Small intestine (tissue), 7 donors: Measurements from ENCODE around the gene WDTC1. TPM values are rescaled to one million over a fixed set of nuclear protein-coding genes. Genes with fewer than 3 reads are reported as not detected.
A peak's percentile ranks its signal among the peaks of the same experiment; 100 is the strongest.

Experiments
- DNase-seq, 2 donors: peaks; one replicate each; pipeline versions ENCODE4 v3.0.0 to v3.0.0-alpha.2; 2013
- FAIRE-seq: peaks from 2 replicates; lab custom pipeline; 2012; peaks lifted over from hg19 to GRCh38; lab: Jason Lieb, UNC
- H3K27ac ChIP-seq, 3 donors: one replicate each; pipeline ENCODE4 v1.5.1; 2013; ENCODE audit warnings: low read length in 2 of 3, mild to moderate bottlenecking in 2 of 3, control low read depth in 1 of 3, inconsistent platforms in 1 of 3, low read depth in 1 of 3, moderate library complexity in 1 of 3
- H3K27me3 ChIP-seq, 3 donors: one replicate each; pipeline ENCODE4 v1.6.1; 2013; ENCODE audit warnings: low read length in 3 of 3, inconsistent platforms in 1 of 3; ENCODE audit not compliant: control insufficient read depth in 3 of 3, insufficient read depth in 3 of 3
- H3K36me3 ChIP-seq, 3 donors: one replicate each; pipeline ENCODE4 v1.6.1; 2013; ENCODE audit warnings: low read length in 3 of 3, inconsistent platforms in 1 of 3, low read depth in 1 of 3, mild to moderate bottlenecking in 1 of 3, moderate library complexity in 1 of 3; ENCODE audit not compliant: control insufficient read depth in 3 of 3, insufficient read depth in 2 of 3
- H3K4me1 ChIP-seq, 3 donors: one replicate each; pipeline ENCODE4 v1.6.1; 2013; ENCODE audit warnings: low read length in 2 of 3, inconsistent platforms in 1 of 3, low read depth in 1 of 3, mild to moderate bottlenecking in 1 of 3, moderate library complexity in 1 of 3; ENCODE audit not compliant: control insufficient read depth in 3 of 3, insufficient read depth in 2 of 3
- H3K4me3 ChIP-seq, 3 donors: one replicate each; pipeline ENCODE4 v1.5.1; 2013; ENCODE audit warnings: low read length in 3 of 3, control low read depth in 1 of 3, inconsistent platforms in 1 of 3, low read depth in 1 of 3, mild to moderate bottlenecking in 1 of 3, moderate library complexity in 1 of 3
- H3K9me3 ChIP-seq, 2 donors: one replicate each; pipeline ENCODE4 v1.6.1; 2013; ENCODE audit warnings: low read depth in 1 of 2, low read length in 1 of 2; ENCODE audit not compliant: control insufficient read depth in 2 of 2, insufficient read depth in 1 of 2
- WGBS, 3 donors: extraction: QIAGEN DNeasy Blood & Tissue Kit; methylation state at CpG; one replicate each; pipeline ENCODE4 v1.1.7; 2013; 5-methylcytosine and 5-hydroxymethylcytosine counted together
- polyA plus RNA-seq, 4 donors: library from polyadenylated mRNA; stranded (reverse) in 3 of 4; unstranded in 1 of 4; fragments of 200-250 nt in 3 of 4; fragments of 120-200 nt in 1 of 4; gene quantifications; one replicate each; pipeline versions ENCODE4 v1.2.1 to v1.2.3, GENCODE V29; 2013
- donor health status: healthy with polysubstance abuse.
- donor health status: control.
- donor health status: control.
- donor health status: Bipolar disorder and iron deficiency.
- donor health status: healthy.

Gene WDTC1
- polyA plus RNA-seq, 4 donors: 14.6 to 32.9 (median 18.0) TPM

DNA sequence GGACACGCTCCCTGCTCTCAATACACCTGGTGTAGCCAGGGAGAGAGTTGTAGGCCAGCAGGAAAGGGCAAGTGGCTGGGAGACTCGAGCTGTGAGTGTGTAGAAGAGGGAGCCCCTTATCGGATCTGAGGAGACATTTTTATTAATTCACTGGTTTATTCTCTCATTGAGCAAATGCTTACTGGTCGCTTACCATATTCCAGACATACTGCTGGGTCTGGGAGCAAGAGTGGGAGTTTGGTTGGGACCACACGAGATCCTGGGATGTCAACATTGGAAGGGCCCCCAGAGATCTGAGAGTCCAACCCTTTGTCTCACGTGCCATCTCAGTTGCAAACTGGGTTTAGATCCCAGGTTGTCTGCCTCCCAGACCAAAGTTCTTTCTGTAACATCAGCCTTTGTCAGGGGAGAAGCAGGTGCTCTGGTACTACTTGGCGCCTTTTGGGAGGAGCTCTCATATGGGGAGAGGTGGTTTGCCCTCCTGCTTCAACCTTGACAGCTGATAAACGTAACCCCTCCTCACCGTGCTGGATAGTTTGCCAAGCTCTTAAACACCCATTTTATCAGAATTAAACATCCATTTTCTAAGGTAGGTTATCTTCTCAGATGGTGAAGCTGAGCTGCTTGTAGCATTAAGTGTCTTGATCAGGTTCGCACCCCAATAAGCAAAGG lies 88.3 kb downstream of the WDTC1 start:
- no peak for FAIRE-seq
- DNase-seq: peak in 1 of 2 donors; percentile 63
- WGBS, 3 donors: 4 to 8% (median 5%) methylated on average over 10 of the region's 10 CpGs

DNA sequence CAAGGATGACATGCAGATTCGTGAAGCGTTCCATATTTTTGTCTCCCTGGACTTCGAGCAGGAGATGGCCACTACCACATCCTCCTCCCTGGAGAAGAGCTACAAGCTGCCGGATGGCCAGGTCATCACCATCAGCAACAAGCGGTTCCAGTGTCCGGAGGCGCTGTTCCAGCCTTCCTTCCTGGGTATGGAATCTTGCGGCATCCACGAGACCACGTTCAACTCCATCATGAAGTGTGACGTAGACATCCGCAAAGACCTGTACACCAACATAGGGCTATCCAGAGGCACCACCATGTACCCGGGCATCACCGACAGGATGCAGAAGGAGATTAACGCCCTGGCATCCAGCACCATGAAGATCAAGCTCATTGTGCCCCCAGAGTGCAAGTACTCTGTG lies 90.9 kb downstream of the WDTC1 start:
- 94 to 95% (median 94%) methylated on average over 15 of the region's 15 CpGs for WGBS, 3 donors
- FAIRE-seq (no peak), DNase-seq (no peak)
- Histone ChIP-seq H3K36me3 (peaks cover 4 to 46% (median 6%) of the 10 kb centered on the region in 3 donors), H3K27me3 (no peaks in the 10 kb centered on the region), H3K4me1 (peaks cover 0 to 9% (median 0%) of the 10 kb centered on the region in 3 donors), H3K27ac (no peak overlapping the region), H3K4me3 (no peak overlapping the region), H3K9me3 (no peaks in the 10 kb centered on the region)

More for the DNA sequence above, 88.3 kb downstream of the WDTC1 start:
- Histone ChIP-seq H3K4me1 (peaks cover 0 to 9% (median 0%) of the 10 kb centered on the region in 3 donors), H3K27ac (peak overlapping the region; percentile 68 to 98 (median 90)), H3K4me3 (peak overlapping the region; percentile 78 to 91 (median 87)), H3K9me3 (no peaks in the 10 kb centered on the region), H3K36me3 (peaks cover 4 to 32% (median 6%) of the 10 kb centered on the region in 3 donors), H3K27me3 (peaks cover 0 to 11% (median 0%) of the 10 kb centered on the region in 3 donors)

DNA sequence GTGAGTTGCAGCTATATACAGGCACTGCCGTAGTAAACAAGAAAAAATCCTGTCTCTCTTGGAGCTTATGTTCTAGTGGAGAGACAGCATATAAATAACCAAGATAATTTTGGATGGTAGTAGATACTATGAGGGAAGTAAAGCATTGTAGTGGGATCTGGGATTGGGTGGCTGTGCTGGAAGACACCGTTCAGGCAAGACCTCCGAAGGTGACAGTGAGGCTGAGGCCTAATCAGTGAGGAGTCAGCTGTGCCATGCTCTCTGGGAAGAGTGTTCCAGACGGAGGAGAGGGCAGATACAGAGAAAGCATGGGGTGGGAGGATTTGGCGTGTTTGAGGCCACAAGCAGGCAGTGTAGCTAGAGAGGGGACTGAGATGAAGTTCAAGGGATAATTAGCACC lies 93.5 kb downstream of the WDTC1 start:
- peaks cover 4 to 72% (median 6%) of the 10 kb centered on the region in 3 donors for H3K36me3 ChIP-seq
- 86 to 91% (median 90%) methylated on average over 5 of the region's 5 CpGs for WGBS, 3 donors
- DNase-seq (no peak), FAIRE-seq (no peak)
- peaks cover 0 to 9% (median 0%) of the 10 kb centered on the region in 3 donors for H3K4me1 ChIP-seq
- no peak overlapping the region for H3K27ac ChIP-seq
- no peaks in the 10 kb centered on the region for H3K9me3 ChIP-seq
- H3K4me3 ChIP-seq: no peak overlapping the region
- H3K27me3 ChIP-seq: no peaks in the 10 kb centered on the region

DNA sequence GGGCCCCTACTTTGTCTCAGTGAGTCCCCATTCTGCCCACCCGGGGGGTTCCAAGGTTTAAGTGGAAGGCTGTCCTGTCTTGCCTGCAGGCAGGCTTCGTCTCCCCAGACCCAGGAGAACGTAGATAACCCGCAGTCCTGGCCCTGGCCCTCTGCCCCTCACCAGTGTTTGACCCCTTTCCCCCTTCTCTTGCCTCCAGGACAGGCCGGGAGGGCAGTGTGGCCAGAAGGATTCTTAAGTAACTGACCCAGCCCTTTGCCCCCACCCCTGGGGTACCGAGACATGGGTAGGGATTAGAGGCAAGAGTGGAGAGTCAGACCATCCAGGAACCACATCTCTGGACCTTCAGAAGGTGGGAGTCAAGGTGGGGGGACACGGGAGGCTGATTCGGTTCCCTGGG lies 96.4 kb downstream of the WDTC1 start:
- Histone ChIP-seq H3K36me3 (peaks cover 3 to 84% (median 7%) of the 10 kb centered on the region in 3 donors), H3K4me1 (no peaks in the 10 kb centered on the region), H3K9me3 (no peaks in the 10 kb centered on the region), H3K27ac (no peak overlapping the region), H3K4me3 (no peak overlapping the region), H3K27me3 (no peaks in the 10 kb centered on the region)
- FAIRE-seq: no peak
- no peak for DNase-seq
- 80 to 83% (median 82%) methylated on average over 8 of the region's 8 CpGs for WGBS, 3 donors

DNA sequence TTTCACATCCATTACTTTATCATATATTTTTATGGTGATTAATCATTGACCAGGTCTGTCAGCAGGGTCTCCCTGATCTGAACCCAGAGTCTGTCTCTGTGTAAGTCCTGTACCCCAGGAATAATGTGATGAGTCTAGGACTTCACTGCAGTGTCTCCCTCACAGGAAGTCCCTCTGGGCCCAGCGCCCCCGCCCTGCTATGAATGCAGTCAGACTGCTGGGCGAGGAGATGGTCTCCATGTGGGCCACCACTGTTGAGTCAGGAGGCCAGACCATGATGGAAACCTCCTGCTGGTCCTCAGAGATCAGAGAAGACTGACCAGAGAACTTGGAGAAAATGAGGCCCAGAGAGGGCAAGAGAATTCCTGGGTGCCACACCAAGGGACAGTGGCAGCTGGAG lies 97.0 kb downstream of the WDTC1 start:
- 85 to 92% (median 88%) methylated on average over 3 of the region's 3 CpGs for WGBS, 3 donors
- Histone ChIP-seq H3K9me3 (no peaks in the 10 kb centered on the region), H3K27ac (no peak overlapping the region), H3K27me3 (no peaks in the 10 kb centered on the region), H3K36me3 (peaks cover 3 to 87% (median 4%) of the 10 kb centered on the region in 3 donors), H3K4me1 (no peaks in the 10 kb centered on the region), H3K4me3 (no peak overlapping the region)
- DNase-seq: no peak
- FAIRE-seq: no peak

DNA sequence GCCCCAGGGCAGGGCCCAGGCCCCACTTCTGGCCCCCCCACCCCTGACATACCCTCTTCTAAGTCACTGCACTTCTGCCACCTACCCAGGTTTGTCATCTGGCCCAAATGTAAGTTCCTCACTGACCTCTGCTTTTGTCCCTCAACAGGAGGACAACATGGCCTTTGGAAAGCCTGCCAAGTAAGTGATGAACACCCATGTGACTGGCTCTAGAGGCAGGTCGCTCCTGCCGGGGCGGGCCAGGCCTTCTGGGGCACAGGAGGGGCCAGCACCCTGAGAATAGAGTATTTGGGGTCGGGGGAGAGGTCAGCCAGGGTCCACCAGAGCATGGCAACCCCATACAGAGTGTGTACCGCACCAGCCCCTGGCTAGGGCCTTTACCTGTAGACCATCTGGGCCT lies 97.5 kb downstream of the WDTC1 start:
- 90 to 95% (median 90%) methylated on average over 5 of the region's 5 CpGs for WGBS, 3 donors
- no peak for DNase-seq
- no peaks in the 10 kb centered on the region for H3K9me3 ChIP-seq
- no peak for FAIRE-seq
- no peak overlapping the region for H3K4me3 ChIP-seq
- H3K27ac ChIP-seq: no peak overlapping the region
- peaks cover 3 to 87% (median 8%) of the 10 kb centered on the region in 3 donors for H3K36me3 ChIP-seq
- no peaks in the 10 kb centered on the region for H3K27me3 ChIP-seq
- H3K4me1 ChIP-seq: no peaks in the 10 kb centered on the region

DNA sequence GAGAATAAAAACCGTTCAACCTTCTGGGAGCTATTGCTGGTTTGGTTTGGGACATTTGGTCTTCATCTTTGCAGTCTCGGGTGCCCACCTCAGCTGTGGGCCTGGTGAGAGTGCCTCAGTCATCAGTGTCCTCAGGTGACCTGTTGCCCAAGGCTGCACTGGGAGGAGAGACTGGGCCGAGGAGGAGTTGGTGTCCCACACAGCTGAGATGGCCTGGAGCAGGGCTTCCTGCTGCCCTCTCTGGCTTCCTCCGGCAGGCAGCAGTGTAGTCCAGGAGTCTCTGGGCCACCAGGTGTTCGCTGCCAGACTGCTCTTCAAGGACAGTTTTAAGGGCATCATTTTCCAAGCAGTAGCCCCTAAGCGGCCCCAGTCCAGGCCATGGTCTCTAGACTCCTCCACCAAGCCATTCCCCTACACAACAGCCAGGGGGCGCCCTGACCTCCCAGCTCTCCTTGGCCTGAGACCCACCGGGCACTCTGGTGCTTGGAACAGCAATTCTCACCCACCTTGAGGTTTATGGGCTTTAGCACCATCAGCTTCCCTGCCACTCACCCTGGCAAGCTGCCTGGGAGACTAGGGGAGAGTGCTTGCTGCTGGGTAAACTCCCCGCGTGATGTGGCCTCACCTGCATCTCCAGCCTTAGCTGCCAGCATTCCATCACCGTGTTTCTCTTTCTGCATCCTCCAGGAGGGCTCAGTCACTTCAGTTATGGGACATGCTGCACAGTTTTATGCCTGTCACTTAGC lies 98.3 kb downstream of the WDTC1 start:
- peak in 1 of 2 donors; percentile 45 for DNase-seq
- 64 to 71% (median 69%) methylated on average over 11 of the region's 11 CpGs for WGBS, 3 donors
- H3K9me3 ChIP-seq: no peaks in the 10 kb centered on the region
- H3K36me3 ChIP-seq: peaks cover 3 to 83% (median 8%) of the 10 kb centered on the region in 3 donors
- H3K4me1 ChIP-seq: no peaks in the 10 kb centered on the region
- H3K27ac ChIP-seq: no peak overlapping the region
- no peak for FAIRE-seq
- no peaks in the 10 kb centered on the region for H3K27me3 ChIP-seq
- no peak overlapping the region for H3K4me3 ChIP-seq

DNA sequence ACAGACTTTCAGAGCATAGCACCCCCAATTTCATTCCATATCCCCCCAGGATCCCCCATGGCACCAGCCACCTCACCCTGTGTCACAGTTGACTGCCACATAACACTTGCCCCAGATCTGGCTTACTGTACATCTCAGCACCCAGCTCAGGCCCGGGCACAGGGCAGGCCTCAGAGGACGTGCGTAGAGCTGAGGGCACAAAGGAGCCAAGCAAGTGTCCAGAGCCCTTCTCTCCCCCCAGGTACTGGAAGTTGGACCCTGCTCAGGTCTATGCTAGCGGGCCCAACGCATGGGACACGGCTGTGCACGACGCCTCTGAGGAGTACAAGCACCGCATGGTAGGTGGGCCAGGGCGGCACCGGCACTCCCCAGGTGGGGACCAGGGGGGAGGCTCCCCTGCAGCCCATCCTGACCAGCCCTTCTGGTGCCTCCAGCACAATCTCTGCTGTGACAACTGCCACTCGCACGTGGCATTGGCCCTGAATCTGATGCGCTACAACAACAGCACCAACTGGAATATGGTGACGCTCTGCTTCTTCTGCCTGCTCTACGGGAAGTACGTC lies 99.4 kb downstream of the WDTC1 start:
- 91 to 96% (median 92%) methylated on average over 17 of the region's 17 CpGs for WGBS, 3 donors
- Histone ChIP-seq H3K9me3 (no peaks in the 10 kb centered on the region), H3K36me3 (peaks cover 3 to 78% (median 8%) of the 10 kb centered on the region in 3 donors), H3K4me3 (no peak overlapping the region), H3K27ac (no peak overlapping the region), H3K27me3 (no peaks in the 10 kb centered on the region), H3K4me1 (no peaks in the 10 kb centered on the region)
- no peak for DNase-seq
- no peak for FAIRE-seq
